Measurements from ENCODE around the gene ATAD1. TPM values are rescaled to one million over a fixed set of nuclear protein-coding genes. Genes with fewer than 3 reads are reported as not detected.

Gene ATAD1
- total RNA-seq, 1 donor from 2014 or later: 63.2 TPM

DNA sequence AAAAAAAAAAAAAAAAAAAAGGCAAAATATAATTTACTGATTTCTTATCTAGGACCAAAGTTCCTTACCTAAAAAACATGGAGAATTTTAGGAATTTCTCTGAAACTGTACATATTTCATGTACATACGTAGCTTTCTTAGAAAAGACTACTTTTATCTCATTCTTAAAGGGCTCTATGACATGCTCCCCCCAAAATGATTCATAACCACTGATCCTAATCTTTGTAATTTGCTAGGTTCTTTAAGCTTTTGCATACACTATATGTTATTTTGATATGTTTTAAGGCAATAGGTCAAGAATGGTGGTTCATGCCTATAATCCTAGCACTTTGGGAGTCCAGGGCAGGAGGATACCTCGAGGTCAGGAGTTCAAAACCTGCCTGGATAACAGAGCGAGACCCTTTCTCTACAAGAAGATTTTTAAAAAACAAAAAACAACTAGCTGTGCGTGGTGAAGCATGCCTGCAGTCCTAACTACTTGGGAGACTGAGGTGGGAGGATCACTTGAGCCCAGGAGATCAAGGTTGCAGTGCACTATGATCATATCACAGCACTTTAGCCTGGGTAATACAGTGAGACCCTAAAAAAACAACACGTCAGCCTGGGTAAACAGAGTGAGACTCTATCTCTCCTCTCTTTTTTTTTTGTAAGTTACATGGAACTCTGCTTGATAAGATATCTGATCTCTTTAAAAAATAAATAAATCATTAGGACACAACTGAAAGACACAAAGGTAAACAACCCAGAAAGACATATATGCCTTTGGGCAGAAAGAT lies 54.8 kb downstream of the ATAD1 start:
- H3K9me3 Mint-ChIP-seq: no peaks in the 10 kb centered on the region
- Histone ChIP-seq H3K4me1 (no peaks in the 10 kb centered on the region), H3K27me3 (no peaks in the 10 kb centered on the region), H2AFZ (replicated peaks) (no peak overlapping the region), H3K9me3 (ENCODE audit: low read depth) (no peaks in the 10 kb centered on the region), H3K4me2 (no peak overlapping the region), H3K9ac (no peak overlapping the region), H3K4me3 (no peak overlapping the region), H3K27ac (no peak overlapping the region), H3K79me2 (ENCODE audit: low read depth) (no peaks in the 10 kb centered on the region), H4K20me1 (ENCODE audit: low read depth) (peaks cover 2% of the 10 kb centered on the region), H3K36me3 (peaks cover 16% of the 10 kb centered on the region), H3F3A (ENCODE audit: low read depth) (no peaks in the 10 kb centered on the region)
- H3K27me3 Mint-ChIP-seq (ENCODE audit: insufficient read depth, low read depth): no peaks in the 10 kb centered on the region
- peaks cover 27% of the 10 kb centered on the region for H3K36me3 Mint-ChIP-seq
- H3K4me3 Mint-ChIP-seq: no peak overlapping the region
- DNase-seq (ENCODE audit: low spot score): no peak
- H3K27ac Mint-ChIP-seq: no peak overlapping the region
- TF ChIP-seq EZH2 (IDR thresholded peaks at IDR 0.05) (no peak), EZH2phosphoT487 (IDR thresholded peaks at IDR 0.05) (no peak)
- TF ChIP-seq, protein P1, sequence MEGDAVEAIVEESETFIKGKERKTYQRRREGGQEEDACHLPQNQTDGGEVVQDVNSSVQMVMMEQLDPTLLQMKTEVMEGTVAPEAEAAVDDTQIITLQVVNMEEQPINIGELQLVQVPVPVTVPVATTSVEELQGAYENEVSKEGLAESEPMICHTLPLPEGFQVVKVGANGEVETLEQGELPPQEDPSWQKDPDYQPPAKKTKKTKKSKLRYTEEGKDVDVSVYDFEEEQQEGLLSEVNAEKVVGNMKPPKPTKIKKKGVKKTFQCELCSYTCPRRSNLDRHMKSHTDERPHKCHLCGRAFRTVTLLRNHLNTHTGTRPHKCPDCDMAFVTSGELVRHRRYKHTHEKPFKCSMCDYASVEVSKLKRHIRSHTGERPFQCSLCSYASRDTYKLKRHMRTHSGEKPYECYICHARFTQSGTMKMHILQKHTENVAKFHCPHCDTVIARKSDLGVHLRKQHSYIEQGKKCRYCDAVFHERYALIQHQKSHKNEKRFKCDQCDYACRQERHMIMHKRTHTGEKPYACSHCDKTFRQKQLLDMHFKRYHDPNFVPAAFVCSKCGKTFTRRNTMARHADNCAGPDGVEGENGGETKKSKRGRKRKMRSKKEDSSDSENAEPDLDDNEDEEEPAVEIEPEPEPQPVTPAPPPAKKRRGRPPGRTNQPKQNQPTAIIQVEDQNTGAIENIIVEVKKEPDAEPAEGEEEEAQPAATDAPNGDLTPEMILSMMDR (IDR thresholded peaks at IDR 0.05): no peak
- H3K4me1 Mint-ChIP-seq: no peaks in the 10 kb centered on the region

GRCh38 chr10:87761892-87762291 lies 56.1 kb downstream of the ATAD1 start:
- TF ChIP-seq EZH2phosphoT487 (IDR thresholded peaks at IDR 0.05) (no peak), EZH2 (IDR thresholded peaks at IDR 0.05) (no peak)
- TF ChIP-seq, protein P1 (IDR thresholded peaks at IDR 0.05): no peak
- no peak overlapping the region for H3K27ac Mint-ChIP-seq

GRCh38 chr10:87761153-87761552 lies 56.9 kb downstream of the ATAD1 start:
- Mint-ChIP-seq H3K27me3 (ENCODE audit: insufficient read depth, low read depth) (no peaks in the 10 kb centered on the region), H3K4me3 (no peak overlapping the region), H3K9me3 (no peaks in the 10 kb centered on the region), H3K4me1 (no peaks in the 10 kb centered on the region), H3K36me3 (peaks cover 15% of the 10 kb centered on the region), H3K27ac (no peak overlapping the region)
- Histone ChIP-seq H3K27me3 (no peaks in the 10 kb centered on the region), H3K27ac (no peak overlapping the region), H3K79me2 (ENCODE audit: low read depth) (no peaks in the 10 kb centered on the region), H3K4me1 (no peaks in the 10 kb centered on the region), H3K4me3 (no peak overlapping the region), H3F3A (ENCODE audit: low read depth) (no peaks in the 10 kb centered on the region), H3K9me3 (ENCODE audit: low read depth) (no peaks in the 10 kb centered on the region), H3K9ac (no peak overlapping the region), H3K36me3 (peaks cover 15% of the 10 kb centered on the region), H4K20me1 (ENCODE audit: low read depth) (no peaks in the 10 kb centered on the region), H3K4me2 (no peak overlapping the region), H2AFZ (replicated peaks) (no peak overlapping the region)
- no peak for DNase-seq (ENCODE audit: low spot score)
- TF ChIP-seq EZH2 (IDR thresholded peaks at IDR 0.05): no peak
- TF ChIP-seq, protein P1 (IDR thresholded peaks at IDR 0.05): no peak
- no peak for TF ChIP-seq EZH2phosphoT487 (IDR thresholded peaks at IDR 0.05)

More at GRCh38 chr10:87761892-87762291, 56.1 kb downstream of the ATAD1 start:
- Histone ChIP-seq H3F3A (ENCODE audit: low read depth) (no peaks in the 10 kb centered on the region), H3K9ac (no peak overlapping the region), H3K9me3 (ENCODE audit: low read depth) (no peaks in the 10 kb centered on the region), H3K4me3 (no peak overlapping the region), H3K27me3 (no peaks in the 10 kb centered on the region), H3K36me3 (peaks cover 9% of the 10 kb centered on the region), H3K4me1 (no peaks in the 10 kb centered on the region), H2AFZ (replicated peaks) (no peak overlapping the region), H3K4me2 (no peak overlapping the region), H3K79me2 (ENCODE audit: low read depth) (no peaks in the 10 kb centered on the region), H4K20me1 (ENCODE audit: low read depth) (no peaks in the 10 kb centered on the region), H3K27ac (no peak overlapping the region)
- Mint-ChIP-seq H3K4me3 (no peak overlapping the region), H3K9me3 (no peaks in the 10 kb centered on the region), H3K27me3 (ENCODE audit: insufficient read depth, low read depth) (no peaks in the 10 kb centered on the region), H3K4me1 (no peaks in the 10 kb centered on the region), H3K36me3 (peaks cover 18% of the 10 kb centered on the region)
- DNase-seq (ENCODE audit: low spot score): no peak
